Retinal pigment epithelial cell (primary cell): ENCODE results near the gene UGT1A10.

Experiments used
- DNase-seq: peaks from one replicate; pipeline ENCODE4 v3.0.0-alpha.2; 2010; ENCODE audit warnings: low read depth
- H3K4me3 ChIP-seq: 2 replicates; pipeline ENCODE4 v1.5.1; 2011; ENCODE audit warnings: mild to moderate bottlenecking, low read length, control low read depth, moderate library complexity
- TF ChIP-seq, protein P1 (sequence below): conservative IDR thresholded peaks from 2 replicates; pipeline ENCODE4 v1.5.1; 2011; ENCODE audit warnings: low read depth, low read length, control low read depth, inconsistent platforms

The UGT1A10 gene

DNA sequence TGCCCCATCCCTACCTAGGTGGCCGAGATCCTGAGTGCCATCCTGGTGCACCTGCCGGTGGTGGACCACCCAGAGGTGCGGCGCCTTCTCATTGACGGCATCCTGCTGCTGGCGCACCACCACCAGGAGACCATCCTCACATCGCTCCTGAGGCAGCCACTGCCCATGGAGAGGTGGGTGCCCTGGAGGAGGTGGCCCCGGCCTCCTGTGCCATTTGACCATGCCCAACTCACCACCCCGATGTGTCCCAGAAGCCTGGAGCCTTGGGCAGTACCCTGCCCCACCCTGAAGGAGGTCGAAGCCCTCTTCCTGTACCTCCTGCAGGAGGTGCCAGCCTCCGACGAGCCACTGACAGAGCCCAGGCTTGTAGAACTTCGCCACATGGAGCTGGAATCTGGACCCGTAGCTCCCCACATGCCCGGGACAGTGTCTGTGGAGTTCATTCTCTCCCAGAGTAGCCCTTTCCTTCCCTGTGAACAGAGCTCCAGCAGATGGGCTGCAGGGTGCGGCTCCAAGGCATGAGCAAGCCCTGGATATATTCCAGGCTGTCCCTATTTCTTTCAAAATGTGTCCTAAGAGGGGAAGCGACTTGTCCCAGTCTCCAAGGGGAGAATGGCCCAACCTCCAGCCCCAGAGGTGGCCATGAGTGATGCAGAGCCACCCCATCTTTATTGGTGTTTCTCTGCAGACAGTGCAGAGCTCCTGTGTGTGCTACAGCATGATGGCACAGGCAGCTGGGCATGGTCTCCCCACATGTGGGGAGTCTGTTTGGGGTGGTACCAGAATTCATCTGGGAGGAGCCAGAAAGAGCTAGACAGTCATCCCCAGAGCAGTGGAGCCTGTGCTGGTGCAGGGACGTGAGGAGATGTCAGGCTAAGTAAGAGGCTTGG is 183.9 kb downstream of the UGT1A10 start:
- no peak overlapping the region for H3K4me3 ChIP-seq
- DNase-seq, result no peak
- TF ChIP-seq, protein P1, sequence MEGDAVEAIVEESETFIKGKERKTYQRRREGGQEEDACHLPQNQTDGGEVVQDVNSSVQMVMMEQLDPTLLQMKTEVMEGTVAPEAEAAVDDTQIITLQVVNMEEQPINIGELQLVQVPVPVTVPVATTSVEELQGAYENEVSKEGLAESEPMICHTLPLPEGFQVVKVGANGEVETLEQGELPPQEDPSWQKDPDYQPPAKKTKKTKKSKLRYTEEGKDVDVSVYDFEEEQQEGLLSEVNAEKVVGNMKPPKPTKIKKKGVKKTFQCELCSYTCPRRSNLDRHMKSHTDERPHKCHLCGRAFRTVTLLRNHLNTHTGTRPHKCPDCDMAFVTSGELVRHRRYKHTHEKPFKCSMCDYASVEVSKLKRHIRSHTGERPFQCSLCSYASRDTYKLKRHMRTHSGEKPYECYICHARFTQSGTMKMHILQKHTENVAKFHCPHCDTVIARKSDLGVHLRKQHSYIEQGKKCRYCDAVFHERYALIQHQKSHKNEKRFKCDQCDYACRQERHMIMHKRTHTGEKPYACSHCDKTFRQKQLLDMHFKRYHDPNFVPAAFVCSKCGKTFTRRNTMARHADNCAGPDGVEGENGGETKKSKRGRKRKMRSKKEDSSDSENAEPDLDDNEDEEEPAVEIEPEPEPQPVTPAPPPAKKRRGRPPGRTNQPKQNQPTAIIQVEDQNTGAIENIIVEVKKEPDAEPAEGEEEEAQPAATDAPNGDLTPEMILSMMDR, result no peak

DNA sequence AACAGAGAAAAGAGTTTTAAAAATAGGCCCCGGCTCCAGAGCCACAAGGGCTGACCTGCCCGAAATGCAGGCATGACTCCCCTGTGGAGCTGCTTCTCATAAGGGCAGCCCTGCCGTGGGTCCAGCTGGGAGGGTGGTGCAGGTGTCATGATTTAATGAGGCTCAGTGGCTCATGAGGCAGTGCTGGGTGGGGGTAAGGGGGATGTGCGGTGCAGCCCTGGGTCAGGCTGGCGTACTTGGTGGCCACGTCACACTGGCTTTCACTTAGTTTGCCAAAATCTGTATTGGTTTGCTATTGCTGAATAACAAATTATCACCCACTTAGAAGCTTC is 184.5 kb downstream of the UGT1A10 start:
- no peak overlapping the region for H3K4me3 ChIP-seq
- DNase-seq, result no peak
- TF ChIP-seq, protein P1, result no peak

DNA sequence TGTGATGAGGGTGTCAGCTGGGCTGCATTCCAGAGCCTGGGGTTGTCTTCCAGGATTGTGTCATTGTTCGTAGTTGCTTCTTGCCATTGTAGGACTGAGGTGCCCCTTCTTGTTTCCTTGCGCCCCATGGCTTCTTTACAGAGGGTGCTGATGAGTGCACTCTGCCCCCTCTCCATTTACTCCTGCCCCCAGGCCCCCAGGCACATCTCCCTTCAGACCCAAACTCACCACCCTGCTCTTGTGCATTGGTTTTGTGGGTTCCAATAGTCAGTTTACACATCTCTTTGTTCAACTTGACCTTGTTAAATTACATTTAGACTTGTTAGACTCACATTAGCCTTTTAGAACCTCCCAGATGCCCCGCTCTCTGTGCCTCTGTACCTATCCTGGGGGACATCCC is 184.9 kb downstream of the UGT1A10 start:
- TF ChIP-seq, protein P1, result no peak

DNA sequence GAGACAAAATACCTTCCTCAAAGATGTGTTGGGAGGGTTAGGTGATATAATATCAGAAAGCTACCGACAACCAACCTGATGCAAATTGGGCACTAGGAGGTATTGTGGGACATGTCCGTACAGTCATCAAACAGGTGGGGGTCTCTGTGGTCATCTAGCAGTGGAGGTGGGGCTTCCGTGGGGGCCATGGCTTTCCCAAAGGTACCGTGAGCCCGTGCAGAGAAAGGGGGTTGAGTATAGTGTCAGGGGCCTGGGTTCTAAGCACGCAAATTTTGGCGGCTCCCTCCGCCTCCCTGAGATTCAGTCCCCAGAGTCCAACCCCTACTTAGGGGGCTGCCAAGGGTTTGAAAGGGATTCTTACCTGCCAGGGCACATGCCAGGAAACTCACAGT is 185.5 kb downstream of the UGT1A10 start:
- DNase-seq, result no peak
- H3K4me3 ChIP-seq, result no peak overlapping the region
- TF ChIP-seq, protein P1, result no peak

More for the DNA sequence above, 184.9 kb downstream of the UGT1A10 start:
- H3K4me3 ChIP-seq, result no peak overlapping the region
- DNase-seq, result no peak

DNA sequence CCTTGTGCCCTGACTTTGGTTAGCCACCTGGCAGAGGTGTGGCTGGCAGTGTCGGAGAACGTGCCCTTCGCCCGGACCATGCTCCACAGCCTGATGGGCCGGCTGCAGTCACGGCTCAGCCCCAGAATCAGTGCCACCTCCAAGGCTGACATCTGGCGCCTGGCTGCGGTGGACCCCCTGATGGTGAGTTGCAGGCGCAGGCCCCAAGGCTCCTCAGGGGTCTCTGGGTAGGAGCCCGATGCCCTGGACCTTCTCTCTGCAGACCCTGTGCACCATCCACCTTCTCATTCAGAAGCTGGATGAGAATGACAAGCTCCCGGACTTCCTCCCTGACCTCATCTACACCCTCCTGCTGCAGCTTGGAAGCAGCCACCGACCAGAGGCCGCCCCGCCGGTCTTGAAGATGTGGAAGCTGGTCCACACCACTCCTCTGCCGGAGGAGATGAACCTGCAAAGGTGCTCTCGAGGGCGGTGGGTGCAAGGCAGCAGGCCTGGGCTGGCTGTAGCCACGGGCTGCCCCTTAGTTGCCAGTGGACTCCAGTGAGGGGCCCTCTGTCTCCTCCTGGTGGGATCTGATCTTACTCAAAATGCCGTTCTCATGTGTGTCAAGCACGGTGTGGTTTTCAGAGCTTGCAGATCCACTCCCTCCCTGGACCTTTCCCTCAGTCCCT is 186.0 kb downstream of the UGT1A10 start:
- no peak overlapping the region for H3K4me3 ChIP-seq
- no peak for DNase-seq
- TF ChIP-seq, protein P1, result no peak
